OCI-LY1 (cell line): ENCODE results near the gene SNRPD1.
"Not testable (repeated sequence)": the region's sequence is repeated elsewhere in the genome, so short reads cannot be mapped to it uniquely, and the experiment has no call there.

Source experiments
- CTCF ChIP-seq: fragments of 200-600 bp; sonication (generic), shearing (Covaris generic); IDR thresholded peaks from 2 replicates; pipeline ENCODE4 v1.5.1; 2017; ENCODE audit warnings: mild to moderate bottlenecking, antibody characterized with exemption, low read length, moderate library complexity, mixed read lengths
- EZH2 ChIP-seq: fragments of 200-600 bp; sonication (generic), shearing (Covaris generic); IDR thresholded peaks from 2 replicates; pipeline ENCODE4 v1.8.0; 2017; ENCODE audit warnings: borderline replicate concordance, mixed run types, mild to moderate bottlenecking, antibody characterized with exemption, low read length, moderate library complexity, mixed read lengths

GRCh38 chr18:21611401-21612124, 551 bp upstream of the SNRPD1 start:
- TF ChIP-seq CTCF, EZH2: not testable (repeated sequence)
